ENCODE data around the gene AOPEP.

DNA sequence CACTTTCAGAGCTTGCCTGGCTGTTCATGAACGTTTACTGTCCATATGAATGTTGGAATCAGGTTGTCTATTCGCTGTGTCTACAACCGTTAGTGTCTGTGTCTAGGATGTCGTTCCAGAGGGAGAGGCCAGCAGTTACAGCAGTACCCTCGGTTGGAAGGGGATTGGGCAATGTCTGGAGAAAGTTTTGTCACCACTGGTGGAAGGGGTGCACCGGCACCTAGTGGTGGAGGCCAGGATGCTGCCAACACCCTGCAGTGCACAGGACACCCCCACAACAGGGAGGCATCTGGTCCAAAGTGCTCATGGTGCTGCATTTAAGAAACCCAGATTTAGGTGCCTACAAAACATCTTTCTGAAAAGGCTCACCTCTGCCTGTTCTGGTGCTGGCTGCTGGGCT lies 370.3 kb downstream of the AOPEP start:
- peak; percentile 30; the same call in 1 of the 2 replicates for TF ChIP-seq CTCF (conservative IDR thresholded peaks at IDR 0.05; ENCODE audit: low read length)
- no peak for TF ChIP-seq EZH2phosphoT487 (IDR thresholded peaks at IDR 0.05; ENCODE audit: borderline replicate concordance)
